HG03108 (cell line): ENCODE results near the gene TMEFF1.
A peak's percentile ranks its signal among the peaks of the same experiment; 100 is the strongest.
"Not testable (repeated sequence)": the region's sequence is repeated elsewhere in the genome, so short reads cannot be mapped to it uniquely, and the experiment has no call there.

ENCODE experiments used
- ATAC-seq: cut with Tn5 transposase; IDR thresholded peaks from one replicate; pipeline ENCODE4 v1.9.1; 2021; ENCODE audit warnings: moderate library complexity; ENCODE audit not compliant: unreplicated experiment

TMEFF1 gene

DNA sequence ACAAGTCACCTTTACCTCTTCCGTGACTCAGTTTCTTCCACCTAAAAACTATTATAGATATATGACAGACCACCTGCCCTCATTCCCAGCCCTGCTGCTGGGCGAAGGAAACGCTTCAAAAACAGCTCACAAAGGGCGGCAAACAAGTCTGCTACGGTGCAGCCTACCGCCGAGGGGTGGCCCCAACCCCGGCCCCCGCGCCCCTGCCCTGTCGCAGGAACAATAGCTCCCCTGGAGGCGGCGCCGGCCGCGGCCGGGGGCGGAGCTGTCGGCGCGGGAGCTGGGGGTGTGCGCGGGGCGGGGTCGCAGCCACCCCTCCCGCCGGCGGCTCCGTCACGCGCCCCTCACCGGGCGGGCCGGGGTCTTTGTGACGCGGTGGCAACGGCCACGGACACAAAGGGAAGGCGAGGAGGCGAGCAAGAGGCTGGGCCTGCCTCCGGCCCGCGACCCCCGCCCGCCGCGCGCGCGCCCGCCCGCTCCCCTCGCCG is at the start of gene TMEFF1:
Gene TMEFF1 (plus strand): TSS at position 362 of the 488 bp plus-strand sequence. CDS start 396 bp downstream, outside the sequence.
- peak; percentile 51 for ATAC-seq

DNA sequence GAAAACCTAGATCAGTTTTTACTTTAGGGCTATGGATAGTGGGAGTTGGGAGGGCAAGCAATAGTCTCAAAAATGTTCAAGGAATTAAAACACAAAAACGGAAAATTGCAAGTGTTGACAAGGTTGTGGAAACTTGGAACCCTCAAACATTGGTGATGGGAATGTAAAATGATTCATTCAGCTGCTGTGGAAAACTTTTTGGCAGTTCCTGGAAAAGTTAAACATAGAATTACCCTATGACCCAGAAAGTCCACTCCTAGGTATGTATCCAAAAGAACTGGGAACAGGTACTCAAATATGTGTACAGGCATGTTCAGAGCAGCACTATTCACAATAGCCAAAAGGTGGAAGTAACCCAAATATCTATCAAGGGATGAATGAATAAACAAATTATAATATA is 47.2 kb upstream of the TMEFF1 start:
- ATAC-seq, result no peak

DNA sequence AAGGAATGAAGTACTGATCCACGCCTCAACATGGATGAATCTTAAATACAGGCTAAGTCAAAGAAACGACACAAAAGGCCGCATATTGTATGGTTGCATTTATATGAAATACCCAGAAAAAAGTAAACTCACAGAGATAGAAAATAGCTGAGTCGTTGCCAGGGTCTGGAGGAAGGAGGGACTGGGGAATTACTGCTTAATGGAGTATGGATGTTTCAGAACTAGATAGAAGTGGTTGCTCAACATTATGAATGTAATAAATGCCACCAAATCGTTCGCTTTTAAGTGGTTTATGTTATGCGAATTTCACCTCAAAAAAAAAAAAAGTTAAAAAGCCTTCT is 46.8 kb upstream of the TMEFF1 start:
- ATAC-seq, result no peak

DNA sequence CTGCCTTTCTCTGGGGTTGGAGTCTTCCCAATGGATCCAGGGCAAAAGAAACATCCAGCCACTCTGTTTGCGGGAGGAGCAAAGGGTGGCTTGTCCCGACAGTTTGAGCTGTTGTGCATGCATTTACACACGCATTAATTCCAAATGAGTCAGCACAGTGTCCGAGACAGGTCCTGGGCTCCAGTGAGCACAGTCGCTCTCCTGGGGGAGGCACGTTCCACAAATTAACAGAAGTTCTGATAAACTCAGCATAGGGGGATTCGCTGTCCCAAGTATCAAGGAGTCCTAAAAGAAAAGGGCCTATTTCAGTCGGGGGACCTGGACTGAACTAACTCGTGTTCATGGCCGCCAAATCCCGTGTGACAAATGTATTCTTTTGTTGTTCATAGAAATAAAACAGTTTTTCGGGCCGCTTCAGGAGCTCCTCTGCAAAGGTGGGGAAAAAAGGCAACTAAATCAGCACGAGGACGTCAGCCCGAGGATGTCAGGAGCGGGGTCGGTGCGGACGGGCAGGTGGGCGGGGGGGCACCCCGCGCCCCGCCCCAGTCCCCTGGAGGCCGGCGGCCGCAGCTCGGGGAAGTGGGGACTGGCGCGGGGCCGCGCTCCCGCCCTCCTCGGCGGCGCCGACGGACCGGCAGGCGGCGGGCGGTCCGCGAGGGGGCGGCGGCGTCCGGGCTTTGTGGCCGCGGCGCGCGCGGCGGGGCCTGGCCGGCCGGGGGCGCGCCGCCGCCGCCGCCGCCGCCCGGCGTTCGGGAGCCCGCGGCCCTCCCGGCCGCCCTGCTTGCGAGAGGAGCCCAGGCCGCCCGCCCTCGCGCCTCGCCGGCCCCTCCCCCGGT is 46.2 kb upstream of the TMEFF1 start, which contains the start of gene MSANTD3:
Gene MSANTD3 (plus strand): TSS at position 614 of the 836 bp plus-strand sequence. CDS start 14,796 bp downstream, outside the sequence.
- peak; percentile 74 for ATAC-seq

GRCh38 chr9:100427366-100428263 is 45.3 kb upstream of the TMEFF1 start:
- ATAC-seq, result peak; percentile 43

DNA sequence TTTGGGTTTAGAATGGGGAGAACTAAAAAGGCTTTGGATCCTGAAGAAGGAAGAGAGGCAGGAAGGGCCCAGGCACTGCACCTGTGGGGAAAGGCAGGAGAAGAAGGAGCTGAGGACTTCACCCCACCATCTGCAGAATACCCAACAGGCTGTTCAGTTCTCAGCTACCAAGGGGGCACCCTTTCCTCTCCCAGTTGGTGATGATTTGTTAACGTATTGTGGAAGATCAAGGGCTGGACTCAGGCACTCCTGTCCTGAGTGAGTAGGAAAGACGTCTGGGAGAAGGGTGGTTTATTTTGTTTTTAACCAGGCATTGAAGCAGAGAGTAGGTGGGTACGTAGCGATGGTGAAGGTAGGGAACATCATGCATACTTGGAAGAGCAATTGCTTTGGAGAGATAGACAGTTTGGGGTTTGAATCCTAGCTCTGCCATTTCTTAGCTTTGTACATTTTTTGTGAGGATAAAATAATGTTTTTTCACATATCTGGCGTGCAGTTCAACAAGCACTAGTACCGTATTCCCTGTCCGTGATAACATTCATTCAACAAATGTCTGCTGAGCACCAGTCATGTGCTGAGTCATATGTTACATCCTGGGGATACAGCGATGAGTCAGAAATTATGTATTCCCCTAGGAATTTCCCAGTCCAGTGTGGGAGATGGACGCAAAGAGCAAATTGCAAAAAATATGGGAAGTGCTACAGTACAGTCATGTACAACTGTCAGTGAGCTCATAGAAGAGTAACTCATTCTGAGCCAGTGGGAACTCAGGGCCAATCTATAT is 43.9 kb upstream of the TMEFF1 start:
- no peak for ATAC-seq

DNA sequence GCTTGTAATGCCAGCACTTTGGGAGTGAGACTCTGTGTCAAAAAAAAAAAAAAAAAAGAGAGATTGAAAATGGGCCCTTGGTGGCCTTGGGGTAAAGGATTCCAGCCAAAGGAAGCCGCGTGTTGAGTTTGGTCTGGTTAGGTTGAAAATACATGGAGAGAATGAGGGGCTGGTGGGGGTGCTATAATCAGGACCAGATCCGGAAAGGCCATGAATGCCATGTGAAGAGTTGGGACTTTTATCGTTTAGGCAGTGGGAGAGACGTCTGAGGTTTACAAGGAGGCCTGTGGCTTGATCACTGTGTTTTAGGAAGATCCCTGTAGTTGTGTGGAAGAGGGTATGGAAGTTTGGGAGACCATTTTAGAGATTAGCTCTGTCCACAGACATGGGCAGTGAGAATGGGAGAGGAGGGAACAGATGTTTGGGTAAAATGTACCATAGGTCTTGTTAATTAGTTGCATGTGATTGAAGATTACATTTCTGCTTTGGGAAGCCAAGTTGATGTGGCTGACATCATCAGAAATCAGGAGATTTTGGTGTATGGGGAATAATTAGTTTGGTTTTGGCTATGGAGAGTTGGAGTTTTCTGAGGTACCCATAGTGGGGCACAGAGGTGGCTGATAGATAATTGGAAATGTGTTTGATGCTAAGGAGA is 42.5 kb upstream of the TMEFF1 start:
- ATAC-seq, result no peak

DNA sequence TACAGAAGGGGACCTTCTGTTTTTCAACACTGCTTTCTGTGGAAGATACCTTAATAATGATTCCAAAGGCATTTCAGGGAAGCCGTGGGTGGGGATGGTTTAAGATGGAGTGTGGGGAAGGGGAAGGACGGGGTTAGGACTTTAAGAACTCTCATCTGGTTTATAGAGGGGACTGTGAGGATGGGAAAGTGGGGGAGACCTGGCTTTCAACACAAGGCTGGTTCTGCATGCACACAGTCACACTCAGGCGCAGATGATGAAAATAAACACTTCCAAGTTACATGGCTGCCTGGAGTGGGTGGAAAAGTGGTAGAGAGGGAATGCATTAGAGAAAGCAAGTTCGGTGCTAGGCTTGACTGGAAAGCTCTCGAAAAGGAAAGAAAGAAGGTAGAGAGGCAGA is 41.1 kb upstream of the TMEFF1 start:
- ATAC-seq, result no peak

DNA sequence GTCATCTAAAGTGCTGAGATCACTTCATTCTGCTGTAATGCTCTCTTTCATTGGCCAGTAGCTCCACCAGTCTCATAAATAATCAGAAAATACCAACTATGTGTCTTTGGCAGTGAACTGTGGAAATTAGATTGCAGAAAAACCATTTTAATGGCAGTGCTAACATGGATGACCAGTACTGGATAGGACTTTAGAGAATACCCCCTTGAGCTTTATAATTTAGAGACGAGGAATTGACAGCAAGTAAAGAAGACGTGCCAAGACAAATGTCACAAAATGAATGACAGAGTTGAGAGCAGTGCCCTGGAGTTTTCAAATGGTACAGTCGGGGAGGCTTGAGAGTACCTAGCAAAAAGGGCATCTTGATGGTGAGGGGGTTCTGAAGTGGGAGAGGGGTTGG is 40.2 kb upstream of the TMEFF1 start:
- no peak for ATAC-seq

DNA sequence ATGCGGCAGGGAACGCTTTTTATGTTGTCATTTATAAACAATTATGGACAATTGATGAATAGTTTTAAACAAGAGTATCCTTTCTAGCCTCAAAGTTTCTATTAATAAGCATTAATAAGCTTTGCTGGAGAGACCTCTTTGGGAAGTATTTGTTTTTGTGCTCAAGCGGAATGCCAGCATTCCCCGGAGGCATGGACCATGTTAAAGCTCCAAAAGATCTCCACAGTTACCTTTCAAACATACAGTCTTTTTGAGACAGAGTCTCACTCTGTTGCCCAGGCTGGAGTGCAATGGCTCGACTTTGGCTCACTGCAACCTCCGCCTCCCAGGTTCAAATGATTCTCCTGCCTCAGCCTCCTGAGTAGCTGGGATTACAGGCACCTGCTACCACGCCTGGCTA is 36.4 kb upstream of the TMEFF1 start:
- ATAC-seq, result no peak

GRCh38 chr9:100437860-100438805 is 34.8 kb upstream of the TMEFF1 start:
- ATAC-seq, result peak; percentile 66

GRCh38 chr9:100440071-100440470 is 32.9 kb upstream of the TMEFF1 start:
- no peak for ATAC-seq

DNA sequence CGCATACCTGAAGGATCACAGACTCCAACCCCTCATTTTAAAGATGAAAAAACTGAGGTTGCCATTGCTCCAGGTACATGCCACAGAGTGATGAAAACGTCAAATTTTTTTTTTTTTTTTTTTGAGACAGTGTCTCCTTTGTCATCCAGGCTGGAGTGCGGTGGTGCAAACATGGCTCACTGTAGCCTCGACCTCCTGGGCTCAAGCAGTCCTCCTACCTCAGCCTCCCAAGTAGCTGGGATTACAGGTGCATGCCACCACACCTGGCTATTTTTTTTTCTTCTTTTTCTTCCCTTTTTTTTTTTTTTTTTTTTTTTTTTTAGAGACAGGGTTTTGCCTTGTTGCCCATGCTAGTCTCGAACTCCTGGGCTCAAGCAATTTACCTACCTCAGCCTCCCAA is 32.5 kb upstream of the TMEFF1 start:
- ATAC-seq, result not testable (repeated sequence)

GRCh38 chr9:100441911-100442361 is 31.0 kb upstream of the TMEFF1 start:
- no peak for ATAC-seq

DNA sequence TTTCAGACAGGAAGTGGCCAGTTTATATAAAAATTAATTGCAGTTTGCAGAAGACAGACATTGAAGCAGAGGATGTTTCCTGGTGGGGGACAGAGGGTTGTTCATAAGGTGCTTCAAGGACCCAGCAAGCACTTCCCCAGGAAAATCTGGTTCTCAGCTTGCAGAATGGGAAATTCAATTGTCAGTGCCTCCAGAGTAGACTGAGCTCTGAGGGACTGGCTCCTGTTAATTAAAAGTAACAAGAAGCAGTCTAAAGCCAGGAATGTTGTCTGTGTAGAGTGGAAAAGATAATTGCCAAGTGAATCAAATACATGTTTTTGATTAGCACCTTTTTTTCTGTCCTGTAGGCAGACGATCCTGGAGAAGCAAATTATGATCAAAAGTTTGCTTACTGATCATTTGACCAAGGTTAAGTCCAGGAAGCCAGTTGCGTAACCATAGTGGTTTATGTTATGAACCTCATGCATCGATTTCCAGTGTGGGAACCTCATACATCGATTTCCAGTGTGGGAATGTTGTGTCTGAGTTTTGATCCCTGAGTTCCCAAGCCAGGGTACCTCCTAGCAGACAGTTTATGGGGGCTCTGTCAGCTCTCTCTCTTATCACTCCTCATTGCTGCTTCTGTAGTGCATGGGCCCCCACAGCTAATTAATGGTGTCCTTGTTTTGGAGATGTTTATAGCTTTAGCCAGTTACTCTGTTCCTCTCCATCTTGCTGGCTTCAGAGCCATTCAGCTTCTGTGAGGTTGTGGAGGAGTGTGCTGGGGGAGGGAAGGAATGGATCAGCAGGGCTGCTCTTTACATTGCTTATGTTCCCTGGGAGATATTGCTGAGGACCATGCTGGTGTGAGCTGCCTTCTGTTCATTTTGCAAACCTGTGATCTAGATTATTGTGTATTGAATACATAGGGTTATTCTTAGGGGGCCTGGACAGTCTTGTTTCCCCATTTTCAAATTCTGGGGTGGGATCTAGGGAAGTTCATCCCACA is 28.9 kb upstream of the TMEFF1 start:
- ATAC-seq, result no peak

DNA sequence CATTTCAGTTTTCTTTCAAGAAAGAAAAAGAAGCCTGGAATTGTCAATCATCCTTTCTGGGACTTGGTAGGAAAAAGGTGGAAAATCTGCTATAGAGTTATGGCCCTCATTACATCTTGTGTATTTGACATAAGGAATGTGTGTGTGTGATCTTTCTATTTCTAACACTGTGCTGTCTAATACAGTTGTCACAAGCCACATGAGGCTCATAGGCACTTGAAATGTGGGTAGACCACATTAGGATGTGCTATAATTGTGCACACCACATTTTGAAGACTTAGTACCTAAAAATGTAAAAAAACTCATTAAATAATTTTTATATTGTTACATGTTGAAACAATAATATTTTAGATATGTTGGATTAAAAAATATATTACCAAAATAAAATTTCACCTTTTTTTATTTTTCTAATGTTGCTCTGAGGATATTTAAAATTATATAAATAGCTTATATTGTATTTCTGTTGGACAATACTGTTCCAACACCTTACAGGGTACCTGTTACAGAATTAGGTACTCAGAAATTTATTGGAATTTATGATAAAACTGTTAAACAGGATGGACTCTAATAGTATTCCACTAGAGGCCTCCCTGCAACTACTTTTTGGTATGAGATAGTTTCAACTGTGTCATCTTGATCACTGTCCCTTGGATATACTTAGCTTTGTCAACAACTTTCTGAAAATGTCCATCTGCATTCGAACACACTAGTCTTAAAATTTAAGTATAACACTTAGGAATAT is 27.6 kb upstream of the TMEFF1 start:
- no peak for ATAC-seq

GRCh38 chr9:100445903-100446549 is 26.9 kb upstream of the TMEFF1 start:
- no peak for ATAC-seq
